ENCODE data around the gene ZNHIT2.

The ZNHIT2 gene

DNA sequence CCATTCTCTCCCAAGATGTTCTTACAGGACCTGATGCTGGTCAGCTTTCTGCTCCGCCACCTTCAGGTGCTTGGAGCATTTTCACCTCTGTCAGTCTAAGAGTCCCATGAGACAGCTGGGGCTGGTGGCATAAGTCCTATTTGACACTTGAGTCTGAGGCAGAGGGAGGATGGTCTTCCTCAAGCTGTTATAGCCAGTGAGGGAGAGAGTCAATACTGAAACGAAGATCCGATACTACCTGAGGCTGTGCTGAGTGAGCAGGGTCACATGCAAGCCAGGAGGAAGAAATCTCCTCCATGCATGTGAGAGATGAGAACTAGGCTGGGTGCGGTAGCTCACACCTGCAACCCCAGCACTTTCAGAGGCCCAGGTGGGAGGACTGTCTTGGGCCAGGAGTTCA lies 27.9 kb downstream of the ZNHIT2 start:
- POLR2A ChIA-PET: no interaction called here
- TF ChIP-seq, protein P1, sequence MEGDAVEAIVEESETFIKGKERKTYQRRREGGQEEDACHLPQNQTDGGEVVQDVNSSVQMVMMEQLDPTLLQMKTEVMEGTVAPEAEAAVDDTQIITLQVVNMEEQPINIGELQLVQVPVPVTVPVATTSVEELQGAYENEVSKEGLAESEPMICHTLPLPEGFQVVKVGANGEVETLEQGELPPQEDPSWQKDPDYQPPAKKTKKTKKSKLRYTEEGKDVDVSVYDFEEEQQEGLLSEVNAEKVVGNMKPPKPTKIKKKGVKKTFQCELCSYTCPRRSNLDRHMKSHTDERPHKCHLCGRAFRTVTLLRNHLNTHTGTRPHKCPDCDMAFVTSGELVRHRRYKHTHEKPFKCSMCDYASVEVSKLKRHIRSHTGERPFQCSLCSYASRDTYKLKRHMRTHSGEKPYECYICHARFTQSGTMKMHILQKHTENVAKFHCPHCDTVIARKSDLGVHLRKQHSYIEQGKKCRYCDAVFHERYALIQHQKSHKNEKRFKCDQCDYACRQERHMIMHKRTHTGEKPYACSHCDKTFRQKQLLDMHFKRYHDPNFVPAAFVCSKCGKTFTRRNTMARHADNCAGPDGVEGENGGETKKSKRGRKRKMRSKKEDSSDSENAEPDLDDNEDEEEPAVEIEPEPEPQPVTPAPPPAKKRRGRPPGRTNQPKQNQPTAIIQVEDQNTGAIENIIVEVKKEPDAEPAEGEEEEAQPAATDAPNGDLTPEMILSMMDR (IDR thresholded peaks at IDR 0.05; ENCODE audit: control extremely low read depth, extremely low read depth, low read depth, missing control alignments): no peak
- CTCF ChIA-PET: interaction anchor here (0.9 to 3.8 kb wide), 3 partner anchors 21 to 76 kb away, joined by 4 to 22 read pairs (median 4); partner anchors contain the start of genes ARL2, TM7SF2 and ZNHIT2
- DNase-seq (ENCODE audit: extremely low spot score): no peak

DNA sequence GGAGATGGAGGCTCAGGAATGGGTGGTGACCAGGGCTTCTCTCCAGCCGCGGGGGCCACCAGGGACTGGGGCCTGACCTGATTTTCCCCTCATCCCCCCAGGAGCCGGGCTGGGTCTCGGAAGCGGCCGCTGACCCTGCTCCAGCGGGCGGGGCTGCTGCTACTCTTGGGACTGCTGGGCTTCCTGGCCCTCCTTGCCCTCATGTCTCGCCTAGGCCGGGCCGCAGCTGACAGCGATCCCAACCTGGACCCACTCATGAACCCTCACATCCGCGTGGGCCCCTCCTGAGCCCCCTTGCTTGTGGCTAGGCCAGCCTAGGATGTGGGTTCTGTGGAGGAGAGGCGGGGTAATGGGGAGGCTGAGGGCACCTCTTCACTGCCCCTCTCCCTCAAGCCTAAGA lies 29.7 kb downstream of the ZNHIT2 start:
- ChIA-PET CTCF (interaction anchor here (3.8 kb wide), 1 partner anchor 23 kb away, joined by 22 read pairs; the partner anchor contains the start of gene TM7SF2), POLR2A (no interaction called here)
- DNase-seq (ENCODE audit: extremely low spot score): no peak
- TF ChIP-seq, protein P1 (IDR thresholded peaks at IDR 0.05; ENCODE audit: control extremely low read depth, extremely low read depth, low read depth, missing control alignments): no peak

DNA sequence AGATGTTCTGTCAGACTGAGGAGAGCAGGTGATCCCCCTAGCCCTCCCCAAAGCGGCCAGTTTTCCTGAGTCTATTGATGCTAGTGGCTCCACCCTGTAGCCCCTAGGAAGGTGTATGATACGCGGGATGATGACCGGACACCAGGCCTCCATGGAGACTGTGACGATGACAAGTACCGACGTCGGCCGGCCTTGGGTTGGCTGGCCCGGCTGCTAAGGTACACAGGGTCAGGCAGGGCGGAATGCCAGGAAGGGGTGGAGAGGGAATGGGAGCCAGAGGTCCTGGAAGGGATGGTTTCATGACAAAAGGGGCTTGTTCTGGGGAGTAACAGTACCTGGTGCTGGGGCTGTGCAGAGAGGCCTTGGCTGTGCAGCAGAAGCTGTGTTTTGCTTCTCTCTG lies 30.3 kb downstream of the ZNHIT2 start:
- TF ChIP-seq, protein P1 (IDR thresholded peaks at IDR 0.05; ENCODE audit: control extremely low read depth, extremely low read depth, low read depth, missing control alignments): no peak
- no peak for DNase-seq (ENCODE audit: extremely low spot score)
- ChIA-PET POLR2A (no interaction called here), CTCF (interaction anchor here (2.5 kb wide), 1 partner anchor 24 kb away, joined by 18 read pairs; the partner anchor contains the start of gene TM7SF2)

DNA sequence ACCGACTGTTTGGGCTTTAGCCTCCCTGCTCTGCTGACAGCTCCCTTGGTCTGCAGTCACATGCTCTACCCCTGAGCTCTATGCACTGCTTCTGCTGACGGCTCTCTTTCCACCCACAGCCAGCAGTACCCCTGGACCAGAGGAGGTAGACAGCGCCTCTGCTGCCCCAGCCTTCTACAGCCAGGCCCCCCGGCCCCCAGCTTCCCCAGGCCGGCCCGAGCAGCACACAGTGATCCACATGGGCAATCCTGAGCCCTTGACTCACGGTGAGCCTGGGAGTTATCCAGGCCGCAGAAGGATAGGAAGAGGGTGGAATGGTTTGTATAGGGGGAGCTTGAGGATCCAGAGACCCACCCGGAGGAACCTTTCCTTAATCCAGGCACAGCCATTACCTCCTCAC lies 30.7 kb downstream of the ZNHIT2 start:
- POLR2A ChIA-PET: no interaction called here
- TF ChIP-seq, protein P1 (IDR thresholded peaks at IDR 0.05; ENCODE audit: control extremely low read depth, extremely low read depth, low read depth, missing control alignments): no peak

DNA sequence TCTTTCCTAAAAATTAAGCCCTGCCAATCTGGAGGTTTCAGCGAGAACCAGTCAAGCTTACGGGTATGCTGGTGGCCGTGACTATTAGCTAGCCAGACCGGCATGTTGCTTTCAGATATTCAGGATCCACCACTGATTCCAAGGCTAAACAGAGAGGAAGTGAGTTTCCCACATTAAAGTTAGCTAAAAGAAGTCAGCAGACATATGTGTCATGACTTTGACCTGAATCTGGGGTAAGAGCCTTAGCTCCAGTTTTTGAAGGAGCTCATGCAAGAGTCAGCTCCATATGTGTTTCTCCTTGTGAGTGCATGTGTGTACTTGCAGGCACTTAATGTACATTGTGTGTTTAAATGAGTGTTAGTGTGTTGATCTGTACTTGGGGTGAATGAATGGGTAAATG lies 32.1 kb downstream of the ZNHIT2 start:
- TF ChIP-seq, protein P1 (IDR thresholded peaks at IDR 0.05; ENCODE audit: control extremely low read depth, extremely low read depth, low read depth, missing control alignments): no peak
- POLR2A ChIA-PET: interaction anchor here (0.7 to 1.8 kb wide), 2 partner anchors 9 to 10 kb away, joined by 3 to 5 read pairs; no protein-coding TSS in a partner anchor
- no peak for DNase-seq (ENCODE audit: extremely low spot score)
- CTCF ChIA-PET: interaction anchor here (0.7 to 2.5 kb wide), 6 partner anchors 8 to 71 kb away, joined by 3 to 18 read pairs (median 4); partner anchors contain the start of genes ARL2, TM7SF2 and ZNHIT2

More for the DNA sequence above, 30.7 kb downstream of the ZNHIT2 start:
- CTCF ChIA-PET: interaction anchor here (2.5 kb wide), 1 partner anchor 25 kb away, joined by 18 read pairs; the partner anchor contains the start of gene TM7SF2
- DNase-seq (ENCODE audit: extremely low spot score): no peak

DNA sequence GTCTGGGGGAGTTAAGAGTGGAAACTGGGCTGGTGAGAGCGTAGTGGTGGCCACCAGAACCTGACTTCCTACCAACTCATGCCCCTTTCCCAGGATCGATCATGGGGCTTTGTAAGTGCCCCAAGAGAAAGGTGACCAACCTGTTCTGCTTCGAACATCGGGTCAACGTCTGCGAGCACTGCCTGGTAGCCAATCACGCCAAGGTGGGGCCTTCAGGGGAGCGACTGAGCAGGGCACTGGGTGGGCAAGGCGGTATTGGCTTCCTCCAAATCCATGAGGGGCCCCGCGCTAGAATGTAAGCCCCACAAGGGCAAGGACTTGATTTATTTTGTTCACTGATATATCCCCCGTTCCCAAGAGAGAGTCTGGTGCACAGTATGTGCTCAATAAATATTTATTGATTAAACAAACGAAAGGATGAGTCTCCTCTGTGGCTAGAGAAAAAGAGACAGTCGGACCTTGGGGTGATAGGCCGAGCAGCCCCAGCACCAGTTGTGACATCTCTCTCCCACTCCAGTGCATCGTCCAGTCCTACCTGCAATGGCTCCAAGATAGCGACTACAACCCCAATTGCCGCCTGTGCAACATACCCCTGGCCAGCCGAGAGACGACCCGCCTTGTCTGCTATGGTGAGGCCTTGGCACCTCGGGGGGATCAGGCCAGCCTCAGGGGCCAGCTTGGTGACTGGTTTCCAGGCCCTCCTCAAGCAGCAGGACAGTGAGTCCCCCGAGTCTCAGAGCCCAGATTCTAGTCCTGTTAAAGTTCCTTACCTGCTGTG lies 32.7 kb downstream of the ZNHIT2 start:
- no peak for DNase-seq (ENCODE audit: extremely low spot score)
- CTCF ChIA-PET: interaction anchor here (0.7 to 2.5 kb wide), 6 partner anchors 9 to 70 kb away, joined by 3 to 18 read pairs (median 4); partner anchors contain the start of genes ARL2, TM7SF2 and ZNHIT2
- TF ChIP-seq, protein P1 (IDR thresholded peaks at IDR 0.05; ENCODE audit: control extremely low read depth, extremely low read depth, low read depth, missing control alignments): no peak
- POLR2A ChIA-PET: interaction anchor here (0.7 to 1.8 kb wide), 2 partner anchors 9 to 10 kb away, joined by 3 to 5 read pairs; no protein-coding TSS in a partner anchor

Data from GM10248 (cell line).